GM21390 (cell line): ENCODE data around the gene IFNL3.
"Not testable (repeated sequence)": the region's sequence is repeated elsewhere in the genome, so short reads cannot be mapped to it uniquely, and the experiment has no call there.

Experiments used
- ATAC-seq: cut with Tn5 transposase; IDR thresholded peaks from one replicate; pipeline ENCODE4 v1.9.1; 2021; ENCODE audit not compliant: unreplicated experiment

The IFNL3 gene

DNA sequence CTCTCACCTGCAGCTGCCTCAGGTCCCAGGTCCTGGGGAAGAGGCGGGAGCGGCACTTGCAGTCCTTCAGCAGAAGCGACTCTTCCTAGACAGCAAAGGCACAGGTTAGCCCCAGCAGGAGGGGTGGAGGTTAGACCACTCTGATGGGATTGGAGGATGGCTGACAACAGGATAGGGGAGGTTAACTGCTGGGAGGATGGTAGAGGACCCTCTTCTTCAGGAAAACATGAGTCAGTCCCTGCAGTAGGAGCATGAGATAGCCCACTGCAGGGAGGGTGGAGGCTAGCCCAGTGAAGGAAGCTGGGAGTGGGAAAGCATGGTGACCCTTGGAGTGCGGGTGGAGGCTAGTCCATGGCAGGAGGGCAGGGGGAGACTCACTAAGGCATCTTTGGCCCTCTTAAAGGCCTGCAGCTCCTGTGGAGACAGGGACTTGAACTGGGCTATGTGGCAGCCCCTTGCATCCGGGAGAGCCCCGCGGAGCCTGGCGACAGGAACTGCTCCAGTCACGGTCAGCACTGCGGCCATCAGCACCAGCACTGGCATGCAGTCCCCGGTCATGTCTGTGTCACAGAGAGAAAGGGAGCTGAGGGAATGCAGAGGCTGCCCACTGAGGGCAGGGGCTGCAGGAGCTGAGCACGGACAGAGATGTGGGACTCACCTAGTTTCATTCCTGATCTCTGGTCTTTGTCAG lies at the start of gene IFNL3:
Gene IFNL3, minus strand, starts transcription at position 597 of the 691 bp plus-strand sequence. Its CDS starts 39 bp downstream, at position 558.
- not testable (repeated sequence) for ATAC-seq

DNA sequence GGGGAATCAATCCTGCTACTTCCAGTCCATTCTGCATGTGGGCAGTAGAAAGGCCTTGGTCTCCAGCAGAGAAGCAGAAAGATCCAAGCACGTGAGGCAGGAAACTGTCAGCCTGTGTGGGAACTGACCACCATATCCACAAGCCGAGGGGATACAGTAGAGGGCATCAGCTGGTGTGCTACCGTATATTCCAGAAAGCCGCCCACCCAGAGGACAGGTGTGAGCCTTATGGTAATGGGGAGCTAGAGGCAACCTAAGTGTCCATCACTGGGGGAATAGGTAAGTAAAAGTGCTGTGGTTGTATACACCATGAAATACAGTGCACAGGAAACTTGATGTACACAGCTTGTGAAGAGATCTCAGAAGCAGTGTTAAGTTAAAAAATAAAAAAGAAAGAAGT lies 48.6 kb upstream of the IFNL3 start:
- ATAC-seq = no peak

DNA sequence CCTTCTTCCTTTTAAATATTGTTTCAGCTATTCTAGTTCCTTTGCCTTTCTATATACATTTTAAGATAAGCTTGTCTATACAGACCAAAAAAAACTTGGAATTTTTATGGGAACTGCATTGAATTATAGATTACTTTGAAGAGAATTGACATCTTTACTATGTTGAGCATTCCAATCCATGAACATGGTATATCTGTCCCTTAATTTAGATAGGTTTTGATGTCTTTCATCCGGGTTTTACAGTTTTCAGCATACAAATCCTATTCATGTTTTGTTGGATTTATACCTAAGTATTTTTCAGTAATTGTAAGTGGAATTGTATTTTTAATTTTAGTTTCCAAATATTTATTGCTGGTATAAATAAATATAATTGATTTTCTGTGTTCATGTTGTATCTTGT lies 39.2 kb upstream of the IFNL3 start:
- no peak for ATAC-seq

DNA sequence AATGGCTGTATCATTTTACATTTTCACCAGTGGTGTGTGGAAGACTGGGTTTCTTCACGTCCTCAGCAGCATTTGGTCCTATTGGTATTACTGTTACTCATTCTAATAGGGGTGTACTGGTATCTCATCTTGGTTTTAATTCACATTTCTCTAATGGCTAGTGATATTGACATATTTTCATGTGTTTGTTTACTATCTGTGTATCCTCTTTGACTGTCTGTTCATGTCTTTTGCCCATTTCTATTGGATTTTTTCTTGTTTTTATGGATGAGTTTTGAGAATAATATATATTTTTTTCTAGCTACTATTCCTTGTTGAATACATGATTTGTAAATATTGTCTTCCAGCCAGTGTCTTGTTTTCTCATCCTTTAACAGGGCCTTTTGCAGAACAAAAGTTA lies 37.2 kb upstream of the IFNL3 start:
- no peak for ATAC-seq

DNA sequence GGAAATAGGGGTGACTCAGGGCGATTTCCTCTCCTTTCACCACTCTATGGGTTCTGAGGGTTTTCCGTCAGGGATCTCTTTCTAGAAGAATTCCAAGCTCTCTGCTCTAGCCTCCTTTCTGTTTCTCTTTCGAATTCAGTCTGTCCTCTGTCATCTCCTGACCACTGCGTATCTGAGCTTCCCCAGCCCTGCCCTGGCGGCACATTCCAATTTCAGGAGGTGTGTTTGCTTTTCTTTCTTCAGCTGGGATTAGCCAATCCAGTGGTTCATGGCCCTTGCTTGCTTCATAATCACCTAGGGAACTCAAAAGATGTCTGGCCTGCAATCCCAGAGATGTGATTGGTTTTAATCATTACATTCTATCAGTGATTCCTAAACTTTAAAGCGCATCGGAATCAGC lies 32.8 kb upstream of the IFNL3 start:
- ATAC-seq = no peak

DNA sequence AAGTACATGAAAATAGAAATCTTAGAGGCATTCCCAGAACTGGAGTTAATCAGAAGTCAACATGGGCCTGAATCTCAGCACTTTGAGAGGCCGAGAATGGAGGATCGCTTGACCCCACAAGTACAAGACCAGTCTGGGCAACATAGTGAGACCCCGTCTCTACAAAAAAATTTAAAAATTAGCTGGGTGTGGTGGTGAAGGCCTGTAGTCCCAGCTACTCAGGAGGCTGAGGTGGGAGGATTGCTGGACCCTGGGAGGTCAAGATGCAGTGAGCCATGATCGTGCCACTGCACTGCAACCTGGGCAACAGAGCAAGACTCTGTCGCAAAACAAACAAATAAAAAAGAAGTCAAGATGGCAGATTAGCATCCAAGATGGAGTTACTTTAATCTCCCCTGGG lies 31.9 kb upstream of the IFNL3 start:
- no peak for ATAC-seq

DNA sequence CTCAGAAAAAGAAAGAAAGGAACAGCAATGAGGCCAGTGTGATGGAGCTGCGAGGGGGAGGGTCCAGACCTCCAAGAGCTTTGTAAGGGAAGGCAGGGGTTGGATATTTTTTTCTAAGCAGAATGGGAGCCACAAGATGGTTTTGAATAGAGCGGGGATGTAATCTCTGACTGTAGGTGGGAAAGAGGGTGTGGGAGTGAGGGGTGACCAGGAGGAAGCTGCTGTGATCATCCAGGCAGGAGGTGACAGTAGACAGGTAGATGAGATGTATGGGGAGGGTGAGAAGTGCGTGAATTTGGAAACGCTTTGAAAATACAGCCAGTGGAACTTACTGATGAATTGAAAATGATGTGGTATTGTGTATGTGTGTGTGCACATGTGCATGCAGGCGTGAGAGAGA lies 30.8 kb upstream of the IFNL3 start:
- no peak for ATAC-seq

DNA sequence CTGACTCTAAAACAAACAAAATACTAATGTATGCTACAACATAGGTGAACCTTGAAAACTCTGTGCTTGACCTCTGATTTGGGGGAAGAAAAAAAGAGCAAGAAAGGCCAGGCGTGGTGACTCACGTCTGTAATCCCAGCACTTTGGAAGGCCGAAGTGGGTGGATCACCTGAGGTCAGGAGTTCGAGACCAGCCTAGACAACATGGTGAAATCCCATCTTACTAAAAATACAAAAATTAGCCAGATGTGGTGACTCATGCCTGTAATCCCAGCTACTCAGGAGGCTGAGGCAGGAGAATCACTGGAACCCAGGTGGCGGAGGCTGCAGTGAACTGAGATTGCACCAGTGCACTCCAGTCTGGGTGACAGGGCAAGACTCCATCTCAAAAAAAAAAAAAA lies 29.1 kb upstream of the IFNL3 start:
- ATAC-seq = not testable (repeated sequence)

DNA sequence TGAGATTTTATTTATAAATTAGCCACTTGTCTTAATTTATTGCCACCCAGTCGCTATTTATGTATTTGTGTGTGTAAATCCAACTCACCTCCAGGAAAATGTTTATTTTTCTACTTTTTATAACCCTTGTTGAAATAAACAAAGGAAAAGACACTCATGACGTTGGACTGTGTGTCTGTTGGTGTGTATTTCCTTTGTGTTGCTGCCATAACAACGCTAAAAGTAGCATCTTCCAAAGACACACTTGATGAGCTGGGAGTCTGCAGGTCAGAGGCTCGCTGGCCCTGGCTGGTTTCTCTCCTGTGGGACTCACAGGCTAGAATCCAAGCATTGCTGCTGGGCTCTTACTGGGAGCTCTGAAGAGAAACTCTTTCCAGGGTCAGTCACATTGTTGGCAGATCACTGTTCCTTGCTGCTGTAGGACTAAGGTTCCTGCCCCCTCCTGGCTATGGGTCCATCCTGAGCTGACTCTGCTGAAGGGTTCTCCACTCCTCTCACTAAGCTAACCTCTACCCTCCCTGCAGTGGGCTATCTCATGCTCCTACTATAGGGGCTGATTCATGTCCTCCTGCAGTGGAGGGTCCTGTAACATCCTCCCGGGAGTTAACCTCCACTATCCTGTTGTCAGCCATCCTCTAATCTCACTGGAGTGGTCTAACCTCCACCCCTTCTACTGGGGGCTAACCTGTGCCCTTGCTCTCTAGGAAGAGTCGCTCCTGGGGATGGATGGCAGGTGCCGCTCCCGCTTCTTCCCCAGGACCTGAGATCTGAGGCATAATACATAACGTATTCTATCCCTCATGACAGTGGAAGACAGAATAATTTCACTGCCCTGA lies 25.4 kb upstream of the IFNL3 start:
- ATAC-seq = no peak

DNA sequence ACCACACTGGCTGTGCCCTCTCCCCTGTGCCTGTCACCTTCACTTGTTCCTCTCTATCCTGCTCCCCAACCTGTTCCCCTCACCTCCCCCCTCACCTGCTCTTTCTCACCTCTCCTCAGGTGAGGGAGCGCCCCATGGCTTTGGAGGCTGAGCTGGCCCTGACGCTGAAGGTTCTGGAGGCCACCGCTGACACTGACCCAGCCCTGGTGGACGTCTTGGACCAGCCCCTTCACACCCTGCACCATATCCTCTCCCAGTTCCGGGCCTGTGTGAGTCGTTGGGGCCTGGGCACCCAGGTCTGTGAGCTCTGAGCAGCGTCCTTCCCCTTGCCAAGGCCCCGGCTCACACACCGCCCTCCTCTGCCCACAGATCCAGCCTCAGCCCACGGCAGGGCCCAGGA lies 24.6 kb upstream of the IFNL3 start:
- ATAC-seq = not testable (repeated sequence)

DNA sequence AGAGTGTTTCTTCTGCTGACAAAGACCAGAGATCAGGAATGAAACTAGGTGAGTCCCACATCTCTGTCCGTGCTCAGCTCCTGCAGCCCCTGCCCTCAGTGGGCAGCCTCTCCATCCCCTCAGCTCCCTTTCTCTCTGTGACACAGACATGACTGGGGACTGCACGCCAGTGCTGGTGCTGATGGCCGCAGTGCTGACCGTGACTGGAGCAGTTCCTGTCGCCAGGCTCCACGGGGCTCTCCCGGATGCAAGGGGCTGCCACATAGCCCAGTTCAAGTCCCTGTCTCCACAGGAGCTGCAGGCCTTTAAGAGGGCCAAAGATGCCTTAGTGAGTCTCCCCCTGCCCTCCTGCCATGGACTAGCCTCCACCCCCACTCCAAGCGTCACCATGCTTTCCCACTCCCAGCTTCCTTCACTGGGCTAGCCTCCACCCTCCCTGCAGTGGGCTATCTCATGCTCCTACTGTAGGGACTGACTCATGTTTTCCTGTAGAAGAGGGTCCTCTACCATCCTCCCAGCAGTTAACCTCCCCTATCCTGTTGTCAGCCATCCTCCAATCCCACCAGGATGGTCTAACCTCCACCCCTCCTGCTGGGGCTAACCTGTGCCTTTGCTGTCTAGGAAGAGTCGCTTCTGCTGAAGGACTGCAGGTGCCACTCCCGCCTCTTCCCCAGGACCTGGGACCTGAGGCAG lies 23.9 kb upstream of the IFNL3 start:
- not testable (repeated sequence) for ATAC-seq

DNA sequence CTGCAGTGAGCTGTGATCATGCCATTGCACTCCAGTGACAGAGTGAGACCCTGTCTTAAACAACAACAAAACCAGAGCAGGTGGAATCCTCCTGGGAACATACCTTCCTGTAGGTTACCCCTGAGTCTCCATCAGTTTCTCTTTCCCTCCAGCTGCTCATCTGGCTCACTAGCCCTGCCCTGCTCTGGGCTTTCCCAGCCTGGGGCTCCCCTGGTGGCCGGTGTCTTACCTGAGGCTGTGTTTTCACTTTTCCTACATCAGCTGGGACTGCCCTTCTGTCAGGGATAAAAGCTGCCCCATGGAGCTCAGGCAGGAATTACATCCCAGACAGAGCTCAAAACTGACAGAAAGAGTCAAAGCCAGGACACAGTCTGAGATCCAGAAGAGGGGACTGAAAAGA lies 23.3 kb upstream of the IFNL3 start, which contains the start of gene IFNL2:
Gene IFNL2, plus strand, starts transcription at position 312 of the 400 bp plus-strand sequence. CDS start 173 bp downstream, outside the sequence.
- ATAC-seq = not testable (repeated sequence)

DNA sequence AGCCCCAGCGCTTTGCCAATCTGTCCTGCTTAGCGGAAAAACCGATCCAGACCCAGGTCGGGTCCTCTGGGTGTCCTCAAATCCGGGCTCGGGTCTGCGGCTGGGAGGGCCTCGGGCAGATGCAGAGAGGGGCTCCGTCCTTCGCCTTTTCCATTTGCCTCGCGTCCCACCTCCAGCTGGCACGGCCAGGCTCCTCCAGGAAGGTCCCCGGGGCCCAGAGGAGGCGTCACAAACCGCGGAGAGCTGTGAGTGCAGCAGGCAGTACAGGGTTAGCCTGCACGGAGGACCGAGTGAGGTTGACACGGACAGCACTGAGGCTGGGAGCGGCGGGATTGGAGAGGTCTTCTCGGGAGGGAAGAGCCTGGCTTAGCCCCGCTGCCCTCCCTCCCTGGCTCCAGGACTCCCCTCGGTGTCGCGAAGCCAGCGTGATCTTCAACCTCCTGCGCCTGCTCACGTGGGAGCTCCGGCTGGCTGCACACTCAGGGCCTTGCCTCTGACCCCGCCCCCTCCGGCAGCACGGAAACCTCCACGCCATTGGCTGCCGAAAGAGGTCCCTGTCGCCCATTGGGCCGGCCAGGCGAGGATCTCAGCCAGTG lies 20.6 kb upstream of the IFNL3 start:
- no peak for ATAC-seq

DNA sequence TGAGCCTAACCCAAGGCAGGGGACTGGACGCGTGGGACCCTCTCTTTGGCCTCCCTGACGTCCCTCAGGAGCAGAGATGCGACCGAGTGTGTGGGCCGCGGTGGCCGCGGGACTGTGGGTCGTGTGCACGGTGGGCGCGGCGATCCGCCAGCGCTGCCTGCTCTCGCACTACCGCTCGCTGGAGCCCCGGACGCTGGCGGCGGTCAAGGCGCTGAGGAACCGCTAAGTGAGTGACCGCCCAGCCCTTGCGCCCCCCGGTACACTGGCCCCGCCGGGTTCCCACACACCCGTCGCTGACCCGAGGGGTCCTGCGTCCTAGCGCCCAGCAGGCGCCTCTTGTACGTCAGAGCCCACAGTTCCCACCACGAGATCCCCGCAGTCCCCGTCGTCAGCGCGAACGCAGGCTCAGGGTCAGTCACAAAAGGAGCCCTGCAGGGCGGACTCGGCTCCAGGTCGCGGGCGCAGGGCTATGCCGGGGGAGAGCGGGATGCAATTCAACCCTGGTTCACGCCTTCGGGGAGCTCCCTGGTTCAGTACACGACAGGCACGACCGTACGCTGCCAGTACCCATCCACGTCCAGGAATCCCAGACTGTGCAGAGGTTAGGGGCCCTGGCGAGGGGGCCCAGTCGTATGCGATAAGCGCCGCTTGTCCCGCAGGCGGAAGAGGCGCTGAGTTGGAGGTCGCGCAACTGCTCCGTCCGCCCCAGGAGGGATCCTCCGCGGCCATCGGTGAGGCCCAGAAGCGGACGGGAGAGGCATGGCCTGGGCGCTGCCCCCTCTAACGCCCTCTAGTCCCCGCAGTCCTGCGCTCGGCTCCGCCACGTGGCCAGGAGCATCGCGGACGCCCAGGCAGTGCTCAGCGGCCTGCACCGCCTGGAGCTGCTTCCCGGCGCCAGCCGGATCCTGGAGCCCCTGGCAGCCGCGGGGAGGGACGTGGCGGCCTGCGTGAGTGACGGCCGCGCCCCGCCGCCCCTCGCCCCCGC lies 19.8 kb upstream of the IFNL3 start:
- no peak for ATAC-seq

DNA sequence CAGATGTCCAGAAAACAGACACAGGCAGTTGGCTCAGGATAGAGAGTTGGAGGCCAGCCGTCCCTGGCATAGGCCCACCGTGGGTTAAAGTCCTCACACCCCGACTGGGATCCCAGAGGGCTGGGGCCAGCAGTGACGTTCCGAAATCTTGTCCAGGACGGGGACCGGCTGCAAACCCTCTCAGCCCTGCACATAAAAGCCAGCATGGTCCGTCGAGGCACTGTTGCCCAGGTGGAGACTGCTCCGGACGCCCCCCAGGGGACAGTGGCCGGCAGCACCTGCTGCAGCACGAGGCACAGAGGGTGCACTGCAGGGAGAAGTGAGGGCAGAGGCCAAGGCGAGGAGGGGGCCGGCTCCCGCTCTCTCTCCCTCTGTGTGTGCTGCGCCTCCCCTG lies 19.1 kb upstream of the IFNL3 start:
- no peak for ATAC-seq

DNA sequence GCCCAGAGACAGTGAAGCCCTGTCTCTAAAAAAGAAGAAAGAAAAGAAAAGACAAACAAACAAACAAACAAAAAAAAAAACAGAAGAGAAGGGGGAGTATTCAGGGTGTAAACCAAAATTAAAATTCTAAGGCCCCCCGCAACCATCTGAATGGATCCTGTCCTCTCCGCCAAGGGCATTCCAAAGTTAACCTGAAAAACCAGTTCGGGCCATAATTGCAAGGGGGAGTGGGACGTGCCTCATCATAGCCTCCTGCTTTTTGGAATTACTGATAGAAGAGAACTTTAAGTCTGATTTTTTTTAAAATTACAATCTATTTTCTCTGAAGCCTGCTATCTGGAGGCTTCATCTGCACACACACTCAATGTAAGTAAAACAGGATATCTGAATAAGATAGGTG lies 17.7 kb upstream of the IFNL3 start:
- no peak for ATAC-seq

DNA sequence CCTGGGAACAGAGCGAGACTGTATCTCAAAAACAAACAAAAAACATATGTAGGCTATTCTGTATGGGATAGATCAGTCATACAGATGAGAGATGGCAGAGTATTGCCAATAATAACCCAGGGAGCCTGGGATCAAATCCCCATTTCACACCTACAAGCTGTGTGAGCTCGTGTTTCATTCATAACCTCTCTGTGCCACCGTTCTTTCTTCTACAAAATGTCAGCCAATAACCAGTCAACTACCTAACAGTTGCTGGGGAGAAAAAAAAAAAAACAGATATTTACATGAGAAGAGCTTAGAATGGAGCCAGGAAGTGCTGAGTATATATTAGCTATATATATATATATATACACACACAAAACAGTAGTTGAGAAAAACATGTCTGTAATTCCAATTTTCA lies 16.9 kb upstream of the IFNL3 start:
- ATAC-seq = no peak

DNA sequence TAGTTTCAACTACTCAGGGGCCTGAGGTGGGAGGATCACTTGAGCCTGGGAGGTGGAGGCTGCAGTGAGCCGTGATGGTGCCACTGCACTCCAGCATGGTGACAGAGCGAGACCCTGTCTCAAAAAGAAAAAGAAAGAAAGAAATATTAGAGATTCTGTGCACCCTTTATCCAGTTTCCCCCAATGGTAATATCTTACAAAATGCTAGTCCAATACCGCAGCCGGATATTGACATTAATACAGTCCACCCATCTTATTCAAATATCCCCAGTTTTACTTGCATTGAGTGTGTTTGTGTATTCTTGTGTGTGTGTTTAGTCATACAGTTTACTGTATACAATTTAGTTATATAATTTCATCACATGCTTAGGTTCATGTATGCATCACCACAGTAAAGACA lies 12.4 kb upstream of the IFNL3 start:
- no peak for ATAC-seq

DNA sequence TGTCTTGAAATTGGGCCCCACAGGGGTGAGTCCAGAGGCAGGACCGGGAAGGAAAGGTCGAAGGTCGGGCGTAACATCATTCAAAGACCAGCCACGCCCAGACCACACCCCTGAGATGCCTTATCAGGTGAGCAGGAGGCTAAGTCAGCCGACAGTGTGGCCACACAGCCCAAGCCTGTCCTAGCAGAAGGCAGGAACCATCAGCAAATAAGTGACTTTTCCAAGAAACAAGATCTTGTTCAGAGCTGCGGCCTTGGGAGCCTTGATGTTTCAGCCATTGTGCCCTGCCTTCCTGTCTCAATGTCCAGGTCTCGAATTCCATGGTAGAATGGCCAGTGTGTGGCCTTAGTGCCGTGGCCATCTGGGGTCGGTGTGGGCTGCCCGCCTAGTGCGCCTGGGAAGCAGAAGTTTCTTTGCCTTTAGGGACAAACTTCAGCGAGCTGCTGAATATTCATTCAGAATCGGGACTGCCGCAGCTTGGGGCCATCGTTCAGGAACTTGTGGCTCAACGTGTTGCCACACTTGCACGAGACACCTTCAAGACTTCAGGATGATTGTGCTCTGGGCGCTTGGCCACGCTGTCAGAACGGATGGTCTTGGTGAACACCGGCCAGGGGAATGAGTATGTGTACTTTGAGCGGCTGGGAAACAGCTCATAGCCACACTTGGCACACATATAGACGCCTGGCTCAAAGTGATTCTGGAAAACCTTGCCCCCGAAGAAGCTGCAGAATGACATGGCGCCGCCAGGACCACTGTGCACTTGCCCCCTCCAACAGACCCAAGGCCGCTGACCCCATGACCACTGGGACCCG lies 9.9 kb upstream of the IFNL3 start:
- no peak for ATAC-seq
